T-cell (primary cell): ENCODE data around the gene PLXND1. TPM values are rescaled to one million over a fixed set of nuclear protein-coding genes. Genes with fewer than 3 reads are reported as not detected.

ENCODE experiments used
- ATAC-seq, 4 experiments: fragments of 200-7000 bp in 3 of 4; fragments of 150-1000 bp in 1 of 4; cut with Tn5 transposase; replicated peaks in 1 of 4; 1 replicate in 3 of 4; 2 replicates in 1 of 4; pipeline ENCODE4 v1.10.0; 2021; ENCODE audit warnings: moderate library complexity in 3 of 4, mild to moderate bottlenecking in 2 of 4, moderate number of reproducible peaks in 1 of 4
- CTCF ChIA-PET, 2 donors: fragments of 300-600 bp; sonication (Branson Sonifier 250); formaldehyde crosslinking; loops; one replicate each; lab custom pipeline; 2022; ENCODE audit warnings: antibody characterized with exemption in 2 of 2; lab: Charles Lee
- POLR2A ChIA-PET, 2 donors: fragments of 300-600 bp; sonication (Branson Sonifier 250); formaldehyde crosslinking; loops; one replicate each; lab custom pipeline; 2022; ENCODE audit warnings: antibody characterized with exemption in 2 of 2; lab: Charles Lee
- DNase-seq, 35 experiments: peaks; one replicate each; pipeline versions ENCODE4 v3.0.0 to v3.0.0-alpha.2; 2013 to 2023
- H3K27ac ChIP-seq: one replicate; pipeline ENCODE4 v1.5.1; 2013; ENCODE audit warnings: low read length
- H3K27me3 ChIP-seq, 2 experiments: replicated peaks in 1 of 2; 1 replicate in 1 of 2; 2 replicates in 1 of 2; pipeline versions ENCODE4 v1.6.1 to v1.7.0; 2013; ENCODE audit warnings: low read length in 1 of 2, mixed read lengths in 1 of 2; ENCODE audit not compliant: control insufficient read depth in 2 of 2, insufficient read depth in 2 of 2; ENCODE audit errors: extremely low read depth in 1 of 2
- H3K36me3 ChIP-seq, 2 donors: 1 replicate in 1 of 2; 2 replicates in 1 of 2; pipeline versions ENCODE4 v1.6.1 to v1.7.0; 2013; ENCODE audit warnings: low read length in 1 of 2; ENCODE audit not compliant: control insufficient read depth in 2 of 2, insufficient read depth in 1 of 2; ENCODE audit errors: extremely low read depth in 1 of 2
- H3K4me1 ChIP-seq, 2 experiments: 1 replicate in 1 of 2; 2 replicates in 1 of 2; pipeline versions ENCODE4 v1.6.1 to v1.7.0; 2013; ENCODE audit warnings: low read length in 2 of 2, mixed read lengths in 1 of 2; ENCODE audit not compliant: insufficient read depth in 2 of 2, control insufficient read depth in 1 of 2; ENCODE audit errors: extremely low read depth in 1 of 2
- H3K4me3 ChIP-seq, 2 donors: 1 replicate in 1 of 2; 2 replicates in 1 of 2; pipeline versions ENCODE4 v1.5.1 to v1.7.0; 2013; ENCODE audit warnings: mild to moderate bottlenecking in 2 of 2, low read length in 1 of 2, moderate library complexity in 1 of 2; ENCODE audit not compliant: control insufficient read depth in 1 of 2; ENCODE audit errors: extremely low read depth in 1 of 2
- H3K9me3 ChIP-seq: 2 replicates; pipeline ENCODE4 v1.7.0; 2013
- H3K27ac Mint-ChIP-seq, 2 donors: one replicate each; pipeline ENCODE4 v1.8.0; 2020 to 2021; ENCODE audit warnings: mild to moderate bottlenecking in 2 of 2, mixed read lengths in 2 of 2
- H3K27me3 Mint-ChIP-seq, 2 donors: one replicate each; pipeline ENCODE4 v1.8.0; 2021 to 2022; ENCODE audit warnings: mixed read lengths in 2 of 2
- H3K36me3 Mint-ChIP-seq: one replicate; pipeline ENCODE4 v1.8.0; 2021; ENCODE audit warnings: mixed read lengths
- H3K4me1 Mint-ChIP-seq, 3 donors: one replicate each; pipeline ENCODE4 v1.8.0; 2020 to 2022; ENCODE audit warnings: mixed read lengths in 3 of 3, mild to moderate bottlenecking in 1 of 3
- H3K4me3 Mint-ChIP-seq, 3 donors: one replicate each; pipeline ENCODE4 v1.8.0; 2020 to 2022; ENCODE audit warnings: mild to moderate bottlenecking in 3 of 3, mixed read lengths in 3 of 3, moderate library complexity in 3 of 3
- H3K9me3 Mint-ChIP-seq, 3 donors: one replicate each; pipeline ENCODE4 v1.8.0; 2020 to 2022; ENCODE audit warnings: mixed read lengths in 3 of 3
- WGBS: methylation state at CpG from one replicate; pipeline ENCODE4 v1.1.5; 2013; ENCODE audit warnings: missing lambda C conversion rate; ENCODE audit not compliant: insufficient coverage; 5-methylcytosine and 5-hydroxymethylcytosine counted together
- total RNA-seq, 35 experiments: library from RNA in 6 of 35; stranded (reverse) in 6 of 35; fragments of 120-200 nt in 1 of 35; gene quantifications; one replicate each; pipeline versions ENCODE4 v1.2.1 to v1.2.4 and lab custom pipeline; 2013 to 2026

The PLXND1 gene
- total RNA-seq, 5 donors from 2014 or later (not counting 1 experiment from before 2014, with no cell fraction given): 13.6 to 53.3 (median 44.9) TPM

GRCh38 chr3:129543999-129544398 lies 62.5 kb downstream of the PLXND1 start:
- no peak overlapping the region for H3K27ac Mint-ChIP-seq
- DNase-seq: no peak
- CTCF ChIA-PET: no interaction called here

DNA sequence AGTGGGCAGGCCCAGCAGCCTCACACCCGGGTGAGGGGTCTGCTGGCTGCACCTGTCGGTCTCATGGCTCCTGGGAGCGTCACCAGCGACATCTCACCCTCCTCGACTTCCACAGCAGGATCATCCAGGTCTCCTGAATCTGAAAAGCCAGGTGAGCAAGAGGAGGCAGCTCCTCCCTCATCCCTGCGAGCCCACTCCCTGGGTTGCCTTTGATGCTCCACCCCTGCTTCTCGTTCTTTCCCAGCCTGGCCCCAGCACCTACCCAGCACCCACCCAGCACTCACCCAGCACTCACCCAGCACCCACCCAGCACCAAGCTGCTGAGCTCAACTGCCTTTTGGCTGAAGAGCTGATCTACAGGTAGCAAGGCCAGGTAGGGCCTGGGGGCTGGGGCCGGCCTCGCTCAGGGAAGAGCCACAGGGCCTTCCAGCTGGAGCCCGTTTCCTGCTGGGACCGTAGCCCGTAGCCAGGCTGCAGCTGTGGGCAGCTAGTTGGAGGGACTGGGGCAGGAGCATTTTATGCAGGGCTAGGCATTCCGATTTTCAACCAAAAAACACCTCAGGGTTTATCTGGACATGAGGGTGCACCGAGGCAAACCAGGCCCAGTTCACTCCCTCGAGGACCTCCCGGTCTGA lies 63.2 kb downstream of the PLXND1 start, which contains the start of gene H1-8:
Gene H1-8 (plus strand): TSS at position 20 of the 635 bp plus-strand sequence. CDS start 44 bp downstream, at position 64.
- Histone ChIP-seq H3K27ac (no peak within 1 kb of the TSS), H3K4me3 (no peak within 1 kb of the TSS), H3K36me3 (no peaks in the 10 kb centered on the region), H3K4me1 (no peaks in the 10 kb centered on the region), H3K9me3 (no peaks in the 10 kb centered on the region), H3K27me3 (peaks cover 0 to 7% of the 10 kb centered on the region in 2 experiments)
- no peaks in the 10 kb centered on the region for H3K9me3 Mint-ChIP-seq
- ChIA-PET CTCF (no interaction called here), POLR2A (no interaction called here)
- WGBS: 86% methylated on average over 16 of the region's 16 CpGs
- H3K4me1 Mint-ChIP-seq: no peaks in the 10 kb centered on the region
- no peaks in the 10 kb centered on the region for H3K27me3 Mint-ChIP-seq
- ATAC-seq (no peak), DNase-seq (no peak)
- H3K27ac Mint-ChIP-seq: no peak within 1 kb of the TSS
- H3K4me3 Mint-ChIP-seq: no peak within 1 kb of the TSS
- no peaks in the 10 kb centered on the region for H3K36me3 Mint-ChIP-seq

More at GRCh38 chr3:129543999-129544398, 62.5 kb downstream of the PLXND1 start:
- Mint-ChIP-seq H3K4me3 (no peak overlapping the region), H3K4me1 (no peaks in the 10 kb centered on the region), H3K9me3 (no peaks in the 10 kb centered on the region), H3K27me3 (no peaks in the 10 kb centered on the region), H3K36me3 (no peaks in the 10 kb centered on the region)
- Histone ChIP-seq H3K36me3 (no peaks in the 10 kb centered on the region), H3K4me1 (no peaks in the 10 kb centered on the region), H3K9me3 (no peaks in the 10 kb centered on the region), H3K4me3 (no peak overlapping the region), H3K27ac (no peak overlapping the region), H3K27me3 (peaks cover 0 to 10% of the 10 kb centered on the region in 2 experiments)
- ATAC-seq: no peak
- 86% methylated on average over 9 of the region's 9 CpGs for WGBS
- POLR2A ChIA-PET: no interaction called here

GRCh38 chr3:129542747-129543146 lies 63.7 kb downstream of the PLXND1 start:
- ATAC-seq: no peak
- POLR2A ChIA-PET: no interaction called here

GRCh38 chr3:129540776-129541516 lies 65.5 kb downstream of the PLXND1 start:
- Mint-ChIP-seq H3K36me3 (no peaks in the 10 kb centered on the region), H3K27ac (no peak overlapping the region), H3K4me1 (no peaks in the 10 kb centered on the region), H3K27me3 (no peaks in the 10 kb centered on the region), H3K4me3 (no peak overlapping the region), H3K9me3 (no peaks in the 10 kb centered on the region)
- CTCF ChIA-PET: no interaction called here
- Histone ChIP-seq H3K27ac (no peak overlapping the region), H3K27me3 (peaks cover 0 to 2% of the 10 kb centered on the region in 2 experiments), H3K9me3 (no peaks in the 10 kb centered on the region), H3K36me3 (no peaks in the 10 kb centered on the region), H3K4me3 (no peak overlapping the region), H3K4me1 (no peaks in the 10 kb centered on the region)
- WGBS: no CpG with 5 or more reads among the region's 11 CpGs
- DNase-seq: no peak
- ATAC-seq: no peak
- POLR2A ChIA-PET: no interaction called here

More at GRCh38 chr3:129542747-129543146, 63.7 kb downstream of the PLXND1 start:
- 87% methylated on average over 4 of the region's 5 CpGs for WGBS
- no peaks in the 10 kb centered on the region for H3K9me3 Mint-ChIP-seq
- no peak overlapping the region for H3K27ac Mint-ChIP-seq
- H3K27me3 Mint-ChIP-seq: no peaks in the 10 kb centered on the region
- H3K36me3 Mint-ChIP-seq: no peaks in the 10 kb centered on the region
- H3K4me1 ChIP-seq: no peaks in the 10 kb centered on the region
- peaks cover 0 to 4% of the 10 kb centered on the region in 2 experiments for H3K27me3 ChIP-seq
- CTCF ChIA-PET: interaction anchor here in 1 of 2 donors (0.6 kb wide), 1 partner anchor 1884 kb away, joined by 6 read pairs; no protein-coding TSS in a partner anchor
- H3K27ac ChIP-seq: no peak overlapping the region
- no peak overlapping the region for H3K4me3 Mint-ChIP-seq
- no peak for DNase-seq
- no peaks in the 10 kb centered on the region for H3K4me1 Mint-ChIP-seq
- H3K4me3 ChIP-seq: no peak overlapping the region
- no peaks in the 10 kb centered on the region for H3K9me3 ChIP-seq
- H3K36me3 ChIP-seq: no peaks in the 10 kb centered on the region

DNA sequence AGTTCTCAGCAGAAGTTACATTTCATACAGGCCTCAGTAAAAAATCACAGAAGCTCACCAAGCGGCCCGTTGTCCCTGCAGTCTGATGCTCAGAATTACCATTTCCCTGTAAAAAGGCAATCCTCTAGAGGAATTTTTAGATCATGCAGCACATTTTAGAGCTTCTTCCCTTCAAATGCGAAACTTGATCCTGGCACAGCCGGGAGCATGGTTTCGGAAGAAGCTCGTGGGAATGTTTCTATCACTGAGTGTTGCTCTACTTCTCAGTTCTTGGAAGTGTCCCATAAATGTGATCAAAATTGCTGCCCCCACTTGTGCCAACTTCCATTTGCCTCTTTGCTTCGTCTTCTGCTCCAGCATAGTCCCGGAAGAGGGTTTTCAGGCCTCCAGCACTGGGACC lies 67.3 kb downstream of the PLXND1 start:
- H3K27me3 Mint-ChIP-seq: no peaks in the 10 kb centered on the region
- no peak overlapping the region for H3K27ac Mint-ChIP-seq
- no peaks in the 10 kb centered on the region for H3K36me3 ChIP-seq
- H3K9me3 ChIP-seq: no peaks in the 10 kb centered on the region
- H3K4me1 Mint-ChIP-seq: no peaks in the 10 kb centered on the region
- no peak overlapping the region for H3K27ac ChIP-seq
- ATAC-seq: no peak
- DNase-seq: no peak
- no peaks in the 10 kb centered on the region for H3K9me3 Mint-ChIP-seq
- H3K36me3 Mint-ChIP-seq: no peaks in the 10 kb centered on the region
- H3K4me1 ChIP-seq: no peaks in the 10 kb centered on the region
- WGBS: 93% methylated on average over 6 of the region's 8 CpGs
- POLR2A ChIA-PET: interaction anchor here in 1 of 2 donors (0.5 kb wide), 1 partner anchor 431 kb away, joined by 3 read pairs; no protein-coding TSS in a partner anchor
- H3K4me3 ChIP-seq: no peak overlapping the region
- peaks cover 0 to 2% of the 10 kb centered on the region in 2 experiments for H3K27me3 ChIP-seq
- CTCF ChIA-PET: no interaction called here
- H3K4me3 Mint-ChIP-seq: no peak overlapping the region

- Mint-ChIP-seq H3K9me3 (no peaks in the 10 kb centered on the region), H3K27ac (no peak overlapping the region), H3K36me3 (no peaks in the 10 kb centered on the region), H3K27me3 (no peaks in the 10 kb centered on the region), H3K4me3 (no peak overlapping the region), H3K4me1 (no peaks in the 10 kb centered on the region)
- H3K27me3 ChIP-seq: peaks cover 0 to 9% of the 10 kb centered on the region in 2 experiments
- no peaks in the 10 kb centered on the region for H3K36me3 ChIP-seq
- POLR2A ChIA-PET: interaction anchor here in 1 of 2 donors (0.7 kb wide), 1 partner anchor 13 kb away, joined by 17 read pairs; no protein-coding TSS in a partner anchor
- CTCF ChIA-PET: interaction anchor here in 1 of 2 donors (0.5 kb wide), 1 partner anchor 230 kb away, joined by 4 read pairs; no protein-coding TSS in a partner anchor
- DNase-seq (no peak), ATAC-seq (no peak)
- H3K27ac ChIP-seq: no peak overlapping the region
- WGBS: 68% methylated on average over 3 of the region's 3 CpGs
- no peak overlapping the region for H3K4me3 ChIP-seq
- H3K4me1 ChIP-seq: no peaks in the 10 kb centered on the region
- no peaks in the 10 kb centered on the region for H3K9me3 ChIP-seq
Observed at GRCh38 chr3:129536804-129537203, 69.7 kb downstream of the PLXND1 start.
